Measurements from ENCODE around the gene BUD13. TPM values are rescaled to one million over a fixed set of nuclear protein-coding genes. Genes with fewer than 3 reads are reported as not detected.

Gene BUD13
- total and polyA plus RNA-seq, 2 experiments from 2014 or later = 17.0 to 24.8 TPM

- TF ChIP-seq EZH2phosphoT487 (IDR thresholded peaks at IDR 0.05; ENCODE audit: unreplicated experiment) (no peak), STAT1 (IDR thresholded peaks at IDR 0.05; ENCODE audit: unreplicated experiment) (no peak), ZNF331 (CRISPR knock-in tag; IDR thresholded peaks at IDR 0.05; ENCODE audit: low read depth) (no peak)
Measured at GRCh38 chr11:116796548-116796947, 23.8 kb upstream of the BUD13 start (continued).

DNA sequence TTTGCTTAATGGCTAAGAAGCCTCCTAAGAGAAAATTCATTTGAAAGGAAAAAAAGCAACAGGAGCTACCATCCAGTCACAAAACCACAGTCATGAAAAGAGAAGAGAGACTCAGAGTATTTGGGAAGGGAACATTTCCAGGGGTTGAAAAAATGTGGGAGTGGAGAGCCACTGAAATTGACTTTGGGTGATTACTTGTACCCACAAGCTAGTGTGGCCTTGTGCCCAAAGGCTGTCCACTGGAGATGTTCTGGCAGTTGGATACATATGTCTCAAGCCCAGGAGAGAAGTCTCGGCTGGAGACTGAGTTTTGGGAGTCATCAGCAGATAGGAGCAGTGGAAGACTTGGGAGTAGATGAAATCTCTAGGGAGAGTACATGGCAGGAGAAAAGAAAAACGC lies 22.1 kb upstream of the BUD13 start:
- no peak for TF ChIP-seq EZH2phosphoT487 (IDR thresholded peaks at IDR 0.05; ENCODE audit: unreplicated experiment)
- H3K27me3 ChIP-seq (ENCODE audit: insufficient read depth) = no peaks in the 10 kb centered on the region
- peaks cover 5% of the 10 kb centered on the region for H3K27me3 Mint-ChIP-seq (ENCODE audit: insufficient read depth, low read depth, poor library complexity)
- H3K4me3 ChIP-seq = no peak overlapping the region
- no peaks in the 10 kb centered on the region for H4K20me1 ChIP-seq (replicated peaks; ENCODE audit: insufficient read depth)
- H2AFZ ChIP-seq = no peak overlapping the region
- H3K27ac Mint-ChIP-seq = no peak overlapping the region
- DNase-seq (ENCODE audit: low spot score) (no peak), ATAC-seq (no peak)
- no peaks in the 10 kb centered on the region for H3K79me2 ChIP-seq (replicated peaks; ENCODE audit: insufficient read depth)
- H3K4me1 Mint-ChIP-seq = peaks cover 12% of the 10 kb centered on the region
- H3F3A ChIP-seq (replicated peaks; ENCODE audit: low read depth) = no peaks in the 10 kb centered on the region
- no peak overlapping the region for H3K4me3 Mint-ChIP-seq
- H3K4me2 ChIP-seq = no peak overlapping the region
- no peaks in the 10 kb centered on the region; the same call in 1 of the 2 replicates for H3K4me1 ChIP-seq (ENCODE audit: insufficient read depth)
- no peaks in the 10 kb centered on the region for H3K36me3 ChIP-seq (ENCODE audit: insufficient read depth)
- no peak overlapping the region for H3K27ac ChIP-seq (ENCODE audit: low read depth)
- H3K9me2 ChIP-seq (ENCODE audit: insufficient read depth) = peaks cover 6% of the 10 kb centered on the region; the same call in 1 of the 2 replicates
- H3K9me3 Mint-ChIP-seq = no peaks in the 10 kb centered on the region
- H3K36me3 Mint-ChIP-seq (ENCODE audit: low read depth) = no peaks in the 10 kb centered on the region

- Histone ChIP-seq H3K27ac (ENCODE audit: low read depth) (no peak overlapping the region), H2AFZ (0 out of 2 replicates have a peak overlapping the region, but pooled peaks have one; percentile 52), H3K36me3 (ENCODE audit: insufficient read depth) (no peaks in the 10 kb centered on the region), H3F3A (replicated peaks; ENCODE audit: low read depth) (no peaks in the 10 kb centered on the region), H3K9me2 (ENCODE audit: insufficient read depth) (peaks cover 6% of the 10 kb centered on the region; the same call in 1 of the 2 replicates), H3K79me2 (replicated peaks; ENCODE audit: insufficient read depth) (no peaks in the 10 kb centered on the region), H3K27me3 (ENCODE audit: insufficient read depth) (no peaks in the 10 kb centered on the region), H3K4me3 (no peak overlapping the region), H4K20me1 (replicated peaks; ENCODE audit: insufficient read depth) (no peaks in the 10 kb centered on the region), H3K4me1 (ENCODE audit: insufficient read depth) (no peaks in the 10 kb centered on the region; the same call in 1 of the 2 replicates), H3K4me2 (no peak overlapping the region)
- Mint-ChIP-seq H3K36me3 (ENCODE audit: low read depth) (no peaks in the 10 kb centered on the region), H3K4me1 (peaks cover 14% of the 10 kb centered on the region), H3K4me3 (no peak overlapping the region), H3K27ac (no peak overlapping the region), H3K27me3 (ENCODE audit: insufficient read depth, low read depth, poor library complexity) (peaks cover 9% of the 10 kb centered on the region), H3K9me3 (no peaks in the 10 kb centered on the region)
- DNase-seq (ENCODE audit: low spot score) (no peak), ATAC-seq (no peak)
- TF ChIP-seq EZH2 (IDR thresholded peaks at IDR 0.05; ENCODE audit: low read depth, unreplicated experiment) (no peak), CREB1 (CRISPR knock-in tag; IDR thresholded peaks at IDR 0.05; ENCODE audit: low read depth) (no peak), ZNF331 (CRISPR knock-in tag; IDR thresholded peaks at IDR 0.05; ENCODE audit: low read depth) (no peak), JUNB (IDR thresholded peaks at IDR 0.05; ENCODE audit: unreplicated experiment) (no peak), REST (IDR thresholded peaks at IDR 0.05; ENCODE audit: unreplicated experiment) (no peak), EZH2phosphoT487 (IDR thresholded peaks at IDR 0.05; ENCODE audit: unreplicated experiment) (no peak), NANOG (IDR thresholded peaks at IDR 0.05; ENCODE audit: borderline replicate concordance) (no peak)
- TF ChIP-seq, protein P1, sequence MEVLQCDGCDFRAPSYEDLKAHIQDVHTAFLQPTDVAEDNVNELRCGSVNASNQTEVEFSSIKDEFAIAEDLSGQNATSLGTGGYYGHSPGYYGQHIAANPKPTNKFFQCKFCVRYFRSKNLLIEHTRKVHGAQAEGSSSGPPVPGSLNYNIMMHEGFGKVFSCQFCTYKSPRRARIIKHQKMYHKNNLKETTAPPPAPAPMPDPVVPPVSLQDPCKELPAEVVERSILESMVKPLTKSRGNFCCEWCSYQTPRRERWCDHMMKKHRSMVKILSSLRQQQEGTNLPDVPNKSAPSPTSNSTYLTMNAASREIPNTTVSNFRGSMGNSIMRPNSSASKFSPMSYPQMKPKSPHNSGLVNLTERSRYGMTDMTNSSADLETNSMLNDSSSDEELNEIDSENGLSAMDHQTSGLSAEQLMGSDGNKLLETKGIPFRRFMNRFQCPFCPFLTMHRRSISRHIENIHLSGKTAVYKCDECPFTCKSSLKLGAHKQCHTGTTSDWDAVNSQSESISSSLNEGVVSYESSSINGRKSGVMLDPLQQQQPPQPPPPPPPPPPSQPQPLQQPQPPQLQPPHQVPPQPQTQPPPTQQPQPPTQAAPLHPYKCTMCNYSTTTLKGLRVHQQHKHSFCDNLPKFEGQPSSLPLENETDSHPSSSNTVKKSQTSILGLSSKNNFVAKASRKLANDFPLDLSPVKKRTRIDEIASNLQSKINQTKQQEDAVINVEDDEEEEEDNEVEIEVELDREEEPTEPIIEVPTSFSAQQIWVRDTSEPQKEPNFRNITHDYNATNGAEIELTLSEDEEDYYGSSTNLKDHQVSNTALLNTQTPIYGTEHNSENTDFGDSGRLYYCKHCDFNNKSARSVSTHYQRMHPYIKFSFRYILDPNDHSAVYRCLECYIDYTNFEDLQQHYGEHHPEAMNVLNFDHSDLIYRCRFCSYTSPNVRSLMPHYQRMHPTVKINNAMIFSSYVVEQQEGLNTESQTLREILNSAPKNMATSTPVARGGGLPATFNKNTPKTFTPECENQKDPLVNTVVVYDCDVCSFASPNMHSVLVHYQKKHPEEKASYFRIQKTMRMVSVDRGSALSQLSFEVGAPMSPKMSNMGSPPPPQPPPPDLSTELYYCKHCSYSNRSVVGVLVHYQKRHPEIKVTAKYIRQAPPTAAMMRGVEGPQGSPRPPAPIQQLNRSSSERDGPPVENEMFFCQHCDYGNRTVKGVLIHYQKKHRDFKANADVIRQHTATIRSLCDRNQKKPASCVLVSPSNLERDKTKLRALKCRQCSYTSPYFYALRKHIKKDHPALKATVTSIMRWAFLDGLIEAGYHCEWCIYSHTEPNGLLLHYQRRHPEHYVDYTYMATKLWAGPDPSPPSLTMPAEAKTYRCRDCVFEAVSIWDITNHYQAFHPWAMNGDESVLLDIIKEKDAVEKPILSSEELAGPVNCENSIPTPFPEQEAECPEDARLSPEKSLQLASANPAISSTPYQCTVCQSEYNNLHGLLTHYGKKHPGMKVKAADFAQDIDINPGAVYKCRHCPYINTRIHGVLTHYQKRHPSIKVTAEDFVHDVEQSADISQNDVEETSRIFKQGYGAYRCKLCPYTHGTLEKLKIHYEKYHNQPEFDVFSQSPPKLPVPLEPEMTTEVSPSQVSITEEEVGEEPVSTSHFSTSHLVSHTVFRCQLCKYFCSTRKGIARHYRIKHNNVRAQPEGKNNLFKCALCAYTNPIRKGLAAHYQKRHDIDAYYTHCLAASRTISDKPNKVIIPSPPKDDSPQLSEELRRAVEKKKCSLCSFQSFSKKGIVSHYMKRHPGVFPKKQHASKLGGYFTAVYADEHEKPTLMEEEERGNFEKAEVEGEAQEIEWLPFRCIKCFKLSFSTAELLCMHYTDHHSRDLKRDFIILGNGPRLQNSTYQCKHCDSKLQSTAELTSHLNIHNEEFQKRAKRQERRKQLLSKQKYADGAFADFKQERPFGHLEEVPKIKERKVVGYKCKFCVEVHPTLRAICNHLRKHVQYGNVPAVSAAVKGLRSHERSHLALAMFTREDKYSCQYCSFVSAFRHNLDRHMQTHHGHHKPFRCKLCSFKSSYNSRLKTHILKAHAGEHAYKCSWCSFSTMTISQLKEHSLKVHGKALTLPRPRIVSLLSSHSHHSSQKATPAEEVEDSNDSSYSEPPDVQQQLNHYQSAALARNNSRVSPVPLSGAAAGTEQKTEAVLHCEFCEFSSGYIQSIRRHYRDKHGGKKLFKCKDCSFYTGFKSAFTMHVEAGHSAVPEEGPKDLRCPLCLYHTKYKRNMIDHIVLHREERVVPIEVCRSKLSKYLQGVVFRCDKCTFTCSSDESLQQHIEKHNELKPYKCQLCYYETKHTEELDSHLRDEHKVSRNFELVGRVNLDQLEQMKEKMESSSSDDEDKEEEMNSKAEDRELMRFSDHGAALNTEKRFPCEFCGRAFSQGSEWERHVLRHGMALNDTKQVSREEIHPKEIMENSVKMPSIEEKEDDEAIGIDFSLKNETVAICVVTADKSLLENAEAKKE (CRISPR knock-in tag; IDR thresholded peaks at IDR 0.05) = no peak
Measured at GRCh38 chr11:116793772-116794097, 20.9 kb upstream of the BUD13 start.
